ENCODE data around the gene RSBN1L. TPM values are rescaled to one million over a fixed set of nuclear protein-coding genes. Genes with fewer than 3 reads are reported as not detected.

RSBN1L gene
- total RNA-seq, 1 donor from 2014 or later, result 12.8 TPM

DNA sequence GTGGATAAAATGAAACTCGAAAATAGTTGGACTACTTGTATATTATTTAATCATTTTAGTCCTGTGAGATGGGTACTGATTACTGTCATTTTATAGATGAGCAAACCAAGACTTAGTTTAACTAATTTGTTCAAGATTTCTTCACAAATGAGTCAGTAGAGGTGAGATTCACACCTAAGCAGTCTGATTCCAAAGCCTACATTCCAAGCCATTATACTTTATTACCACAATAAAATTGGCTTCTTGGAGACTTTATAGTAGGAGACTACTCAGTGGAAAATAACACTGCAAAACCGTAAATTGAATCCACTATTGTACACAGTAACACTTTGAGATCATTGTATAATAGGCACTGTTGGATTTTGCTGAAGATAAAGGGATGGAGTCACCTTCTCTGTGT is 104.5 kb downstream of the RSBN1L start:
- H3K27ac ChIP-seq, result peak overlapping the region in 1 of 2 donors; percentile 97
- intact Hi-C loops (cut with DNase I), result no loop called here
- TF ChIP-seq, protein P1, sequence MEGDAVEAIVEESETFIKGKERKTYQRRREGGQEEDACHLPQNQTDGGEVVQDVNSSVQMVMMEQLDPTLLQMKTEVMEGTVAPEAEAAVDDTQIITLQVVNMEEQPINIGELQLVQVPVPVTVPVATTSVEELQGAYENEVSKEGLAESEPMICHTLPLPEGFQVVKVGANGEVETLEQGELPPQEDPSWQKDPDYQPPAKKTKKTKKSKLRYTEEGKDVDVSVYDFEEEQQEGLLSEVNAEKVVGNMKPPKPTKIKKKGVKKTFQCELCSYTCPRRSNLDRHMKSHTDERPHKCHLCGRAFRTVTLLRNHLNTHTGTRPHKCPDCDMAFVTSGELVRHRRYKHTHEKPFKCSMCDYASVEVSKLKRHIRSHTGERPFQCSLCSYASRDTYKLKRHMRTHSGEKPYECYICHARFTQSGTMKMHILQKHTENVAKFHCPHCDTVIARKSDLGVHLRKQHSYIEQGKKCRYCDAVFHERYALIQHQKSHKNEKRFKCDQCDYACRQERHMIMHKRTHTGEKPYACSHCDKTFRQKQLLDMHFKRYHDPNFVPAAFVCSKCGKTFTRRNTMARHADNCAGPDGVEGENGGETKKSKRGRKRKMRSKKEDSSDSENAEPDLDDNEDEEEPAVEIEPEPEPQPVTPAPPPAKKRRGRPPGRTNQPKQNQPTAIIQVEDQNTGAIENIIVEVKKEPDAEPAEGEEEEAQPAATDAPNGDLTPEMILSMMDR (IDR thresholded peaks at IDR 0.05), result no peak

DNA sequence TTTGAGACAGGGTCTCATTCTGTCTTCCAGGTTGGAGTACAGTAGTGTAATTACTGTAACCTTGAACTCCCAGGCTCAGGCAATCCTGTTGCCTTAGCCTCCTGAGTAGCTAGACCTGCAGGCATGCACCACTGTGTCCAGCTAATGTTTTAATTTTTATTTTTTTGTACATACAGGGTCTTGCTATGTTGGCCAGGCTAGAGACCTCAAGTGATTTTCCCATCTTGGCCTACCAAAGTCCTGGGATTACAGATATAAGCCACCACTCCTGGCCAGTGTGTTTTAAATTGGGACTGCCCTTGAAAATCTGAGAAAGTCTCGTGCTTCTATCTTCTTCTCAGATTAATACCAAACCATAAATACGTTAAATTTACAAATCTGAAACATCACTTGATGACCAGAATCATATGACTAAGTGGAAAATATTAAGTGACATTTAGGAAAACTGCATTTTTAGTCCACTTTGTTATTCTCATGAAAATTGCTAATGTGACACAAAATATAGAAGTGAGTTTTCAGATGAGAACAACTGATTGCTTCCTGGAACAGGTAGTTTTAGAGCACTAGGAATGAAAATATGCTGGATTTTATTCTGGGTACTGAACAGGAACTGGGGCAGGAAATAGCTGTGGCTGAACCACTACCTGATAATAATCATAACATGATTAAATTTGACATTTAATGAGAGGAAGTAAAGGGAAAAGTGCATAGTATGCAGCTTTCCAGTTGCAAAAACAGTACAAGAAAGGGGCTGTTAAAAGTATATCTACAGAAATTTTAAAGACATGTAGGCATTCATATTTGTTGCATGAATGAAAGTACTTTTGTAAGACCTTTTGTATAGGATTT is 106.5 kb downstream of the RSBN1L start:
- Histone ChIP-seq H3K27me3 (no peaks in the 10 kb centered on the region), H3K4me3 (no peak overlapping the region), H3K36me3 (no peaks in the 10 kb centered on the region), H3K4me1 (no peaks in the 10 kb centered on the region), H3K27ac (no peak overlapping the region), H3K9me3 (peaks cover 16 to 22% of the 10 kb centered on the region in 2 donors)
- intact Hi-C loops (cut with DNase I), result no loop called here
- no peak for DNase-seq (ENCODE audit: low spot score in 2 of 2)
- TF ChIP-seq, protein P1 (IDR thresholded peaks at IDR 0.05), result no peak

More for the DNA sequence above, 104.5 kb downstream of the RSBN1L start:
- H3K4me3 ChIP-seq, result no peak overlapping the region
- H3K36me3 ChIP-seq, result no peaks in the 10 kb centered on the region
- peaks cover 4 to 8% of the 10 kb centered on the region in 2 donors for H3K4me1 ChIP-seq
- peaks cover 0 to 1% of the 10 kb centered on the region in 2 donors for H3K9me3 ChIP-seq
- DNase-seq (ENCODE audit: low spot score in 2 of 2), result no peak
- H3K27me3 ChIP-seq, result no peaks in the 10 kb centered on the region

DNA sequence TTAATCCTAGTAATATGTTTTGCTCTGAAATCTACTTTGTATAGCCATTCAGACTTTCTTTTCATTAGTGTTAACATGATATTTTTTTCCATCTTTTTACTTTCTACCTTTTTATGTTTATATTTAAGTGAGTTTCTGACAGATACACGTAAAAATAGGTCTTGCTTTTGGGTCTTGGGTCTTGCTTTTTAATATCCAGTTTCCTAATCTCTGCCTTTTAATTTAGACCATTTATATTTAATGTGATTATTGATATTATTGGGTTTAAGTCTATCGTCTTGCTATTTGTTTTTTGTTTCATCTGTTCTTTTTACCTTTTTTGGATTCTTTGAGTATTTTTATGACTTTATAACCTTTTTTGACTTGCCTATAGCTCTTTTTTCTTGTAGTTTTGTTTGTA is 110.2 kb downstream of the RSBN1L start:
- TF ChIP-seq, protein P1 (IDR thresholded peaks at IDR 0.05), result no peak
- intact Hi-C loops (cut with DNase I), result no loop called here

DNA sequence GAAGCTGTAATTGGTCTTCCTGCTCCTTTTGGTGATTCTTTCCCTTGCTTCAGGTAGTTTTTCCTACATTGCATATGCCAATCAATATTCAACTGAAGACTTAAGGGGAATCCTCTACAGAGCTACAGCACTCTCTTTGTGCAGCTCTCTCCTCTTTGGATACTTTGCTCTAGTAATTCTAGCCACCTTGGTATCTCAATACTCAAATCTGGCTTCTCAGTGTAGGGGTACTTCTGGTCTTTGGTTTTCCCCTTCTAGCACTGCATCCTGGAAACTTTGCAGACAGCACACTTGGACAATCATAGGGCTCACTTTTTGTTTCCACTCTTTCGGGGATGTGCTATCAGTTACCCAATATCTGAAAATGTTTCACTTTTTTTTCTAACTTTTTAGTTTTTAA is 112.3 kb downstream of the RSBN1L start:
- H3K9me3 ChIP-seq, result peaks cover 23 to 34% of the 10 kb centered on the region in 2 donors
- no peak for DNase-seq (ENCODE audit: low spot score in 2 of 2)
- no peaks in the 10 kb centered on the region for H3K36me3 ChIP-seq
- peaks cover 0 to 3% of the 10 kb centered on the region in 2 donors for H3K4me1 ChIP-seq
- H3K27ac ChIP-seq, result no peak overlapping the region
- TF ChIP-seq, protein P1 (IDR thresholded peaks at IDR 0.05), result no peak
- H3K27me3 ChIP-seq, result no peaks in the 10 kb centered on the region
- intact Hi-C loops (cut with DNase I), result no loop called here
- H3K4me3 ChIP-seq, result no peak overlapping the region

More for the DNA sequence above, 110.2 kb downstream of the RSBN1L start:
- no peaks in the 10 kb centered on the region for H3K36me3 ChIP-seq
- H3K4me1 ChIP-seq, result no peaks in the 10 kb centered on the region
- H3K4me3 ChIP-seq, result no peak overlapping the region
- no peak for DNase-seq (ENCODE audit: low spot score in 2 of 2)
- peaks cover 23 to 34% of the 10 kb centered on the region in 2 donors for H3K9me3 ChIP-seq
- no peaks in the 10 kb centered on the region for H3K27me3 ChIP-seq
- no peak overlapping the region for H3K27ac ChIP-seq

DNA sequence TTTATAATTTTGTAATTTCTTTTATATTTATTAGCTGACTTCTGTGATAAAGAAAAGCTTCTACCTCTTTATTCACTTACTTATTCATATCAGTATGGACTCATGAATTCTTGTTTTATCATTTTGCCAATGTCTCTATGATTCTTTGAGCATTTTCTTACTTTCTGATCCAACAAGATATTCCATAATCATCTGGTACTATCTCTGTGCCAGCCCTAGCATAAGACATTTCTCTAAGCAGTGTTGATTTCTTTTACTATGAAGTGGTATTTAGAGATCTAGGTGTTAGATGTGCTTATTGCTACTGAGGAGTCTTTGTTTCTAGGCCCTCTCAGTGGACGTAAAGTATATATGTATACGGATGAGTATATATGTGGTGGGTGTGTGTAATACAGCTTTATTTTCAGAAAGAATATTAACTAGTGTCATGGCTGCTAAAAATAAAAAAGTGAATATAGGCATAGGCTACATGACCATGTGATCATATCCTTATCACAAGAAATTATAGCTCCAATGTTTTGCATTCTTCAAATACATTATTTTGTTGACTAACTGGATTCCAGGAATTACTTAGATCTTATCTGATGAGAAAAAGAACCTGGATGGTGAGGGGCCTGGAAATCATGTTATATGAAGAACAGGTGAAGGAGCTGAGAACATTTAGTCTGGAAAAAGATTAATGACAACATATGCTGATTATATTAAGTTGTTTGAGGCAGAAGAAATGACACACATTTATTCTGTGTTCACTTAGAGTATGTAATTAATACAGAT is 115.4 kb downstream of the RSBN1L start:
- no peak overlapping the region for H3K27ac ChIP-seq
- no peak for DNase-seq (ENCODE audit: low spot score in 2 of 2)
- peaks cover 0 to 3% of the 10 kb centered on the region in 2 donors for H3K4me1 ChIP-seq
- intact Hi-C loops (cut with DNase I), result no loop called here
- H3K9me3 ChIP-seq, result peaks cover 18 to 23% of the 10 kb centered on the region in 2 donors
- H3K36me3 ChIP-seq, result peaks cover 0 to 2% of the 10 kb centered on the region in 2 donors
- TF ChIP-seq, protein P1 (IDR thresholded peaks at IDR 0.05), result no peak
- no peaks in the 10 kb centered on the region for H3K27me3 ChIP-seq
- H3K4me3 ChIP-seq, result no peak overlapping the region

Measured in ascending aorta (tissue), 2 donors.